Parathyroid adenoma (tissue), 2 donors: ENCODE results near the gene UNC5C.

Experiments
- H2AFZ ChIP-seq: fragments of 300-600 bp; sonication (generic); one replicate; pipeline ENCODE4 v1.7.0; 2017; ENCODE audit warnings: antibody characterized with exemption, mild to moderate bottlenecking
- H3K27ac ChIP-seq: fragments of 300-600 bp; sonication (generic); one replicate; pipeline ENCODE4 v1.7.0; 2017
- H3K27me3 ChIP-seq: fragments of 300-600 bp; sonication (generic); one replicate; pipeline ENCODE4 v1.7.0; 2017; ENCODE audit warnings: low read length; ENCODE audit not compliant: control insufficient read depth, insufficient read depth
- H3K36me3 ChIP-seq: fragments of 300-600 bp; sonication (generic); one replicate; pipeline ENCODE4 v1.7.0; 2017; ENCODE audit warnings: low read length; ENCODE audit not compliant: control insufficient read depth, insufficient read depth
- H3K4me1 ChIP-seq: fragments of 300-600 bp; sonication (generic); one replicate; pipeline ENCODE4 v1.7.0; 2017; ENCODE audit warnings: control low read depth
- H3K4me2 ChIP-seq: fragments of 300-600 bp; sonication (generic); one replicate; pipeline ENCODE4 v1.7.0; 2017; ENCODE audit warnings: low read length
- H3K4me3 ChIP-seq: fragments of 300-600 bp; sonication (generic); one replicate; pipeline ENCODE4 v1.7.0; 2017; ENCODE audit warnings: low read depth, low read length
- H3K79me2 ChIP-seq: fragments of 300-600 bp; sonication (generic); one replicate; pipeline ENCODE4 v1.7.0; 2017; ENCODE audit warnings: control low read depth
- H3K9ac ChIP-seq: fragments of 300-600 bp; sonication (generic); one replicate; pipeline ENCODE4 v1.7.0; 2017; ENCODE audit warnings: mild to moderate bottlenecking
- H3K9me3 ChIP-seq: fragments of 300-600 bp; sonication (generic); one replicate; pipeline ENCODE4 v1.7.0; 2017; ENCODE audit warnings: low read length; ENCODE audit not compliant: control insufficient read depth
- CTCF ChIP-seq: fragments of 300-600 bp; sonication (generic); IDR thresholded peaks from one replicate; pipeline ENCODE4 v1.7.0; 2017; ENCODE audit warnings: antibody characterized with exemption, mild to moderate bottlenecking
- donor health status: primary hyperparathyroidism.

Gene UNC5C

GRCh38 chr4:95319169-95319568, 229.6 kb downstream of the UNC5C start:
- Histone ChIP-seq H3K9ac (no peak overlapping the region), H3K4me3 (no peak overlapping the region), H3K4me1 (no peaks in the 10 kb centered on the region), H3K9me3 (no peaks in the 10 kb centered on the region), H3K79me2 (no peaks in the 10 kb centered on the region), H3K27ac (no peak overlapping the region), H3K4me2 (no peak overlapping the region), H3K36me3 (no peaks in the 10 kb centered on the region), H3K27me3 (no peaks in the 10 kb centered on the region), H2AFZ (no peak overlapping the region)
- no peak for TF ChIP-seq CTCF

- H3K9ac ChIP-seq, result no peak overlapping the region
- H3K27me3 ChIP-seq, result no peaks in the 10 kb centered on the region
- H3K4me3 ChIP-seq, result no peak overlapping the region
- H3K36me3 ChIP-seq, result no peaks in the 10 kb centered on the region
- H2AFZ ChIP-seq, result no peak overlapping the region
- H3K4me2 ChIP-seq, result no peak overlapping the region
- H3K27ac ChIP-seq, result no peak overlapping the region
- no peaks in the 10 kb centered on the region for H3K79me2 ChIP-seq
- no peaks in the 10 kb centered on the region for H3K9me3 ChIP-seq
- no peak for TF ChIP-seq CTCF
- no peaks in the 10 kb centered on the region for H3K4me1 ChIP-seq
These were observed 230.3 kb downstream of the UNC5C start for GRCh38 chr4:95318483-95318882.

GRCh38 chr4:95318044-95318443, 230.7 kb downstream of the UNC5C start:
- no peaks in the 10 kb centered on the region for H3K27me3 ChIP-seq
- H3K27ac ChIP-seq, result no peak overlapping the region

GRCh38 chr4:95317085-95317793, 231.5 kb downstream of the UNC5C start:
- no peak overlapping the region for H3K9ac ChIP-seq

More at GRCh38 chr4:95318044-95318443, 230.7 kb downstream of the UNC5C start:
- Histone ChIP-seq H3K9me3 (no peaks in the 10 kb centered on the region), H2AFZ (no peak overlapping the region), H3K36me3 (no peaks in the 10 kb centered on the region), H3K4me1 (no peaks in the 10 kb centered on the region), H3K4me2 (no peak overlapping the region), H3K9ac (no peak overlapping the region), H3K79me2 (no peaks in the 10 kb centered on the region), H3K4me3 (no peak overlapping the region)
- no peak for TF ChIP-seq CTCF

More at GRCh38 chr4:95317085-95317793, 231.5 kb downstream of the UNC5C start:
- Histone ChIP-seq H3K4me1 (no peaks in the 10 kb centered on the region), H3K27ac (no peak overlapping the region), H3K27me3 (no peaks in the 10 kb centered on the region), H3K79me2 (no peaks in the 10 kb centered on the region), H3K4me2 (no peak overlapping the region), H2AFZ (no peak overlapping the region), H3K36me3 (no peaks in the 10 kb centered on the region), H3K9me3 (no peaks in the 10 kb centered on the region), H3K4me3 (no peak overlapping the region)
- no peak for TF ChIP-seq CTCF
